ENCODE data around the gene NUDT4. TPM values are rescaled to one million over a fixed set of nuclear protein-coding genes. Genes with fewer than 3 reads are reported as not detected.
"Not testable (repeated sequence)": the region's sequence is repeated elsewhere in the genome, so short reads cannot be mapped to it uniquely, and the experiment has no call there.

The NUDT4 gene
- total and polyA plus RNA-seq, 3 donors from 2014 or later = 40.5 to 78.0 (median 42.6) TPM

- DNase-seq = no peak
- no peaks in the 10 kb centered on the region for H3K27me3 ChIP-seq
- WGBS, 2 donors = 81 to 84% methylated on average over 6 of the region's 6 CpGs
- no peaks in the 10 kb centered on the region for H3K36me3 ChIP-seq (ENCODE audit: low read depth, missing control alignments)
- no peak overlapping the region for H3K27ac ChIP-seq
- H3K4me1 ChIP-seq = no peaks in the 10 kb centered on the region
- intact Hi-C loops (cut with DNase I; ENCODE audit: low total_unique reads) = no loop called here
- H3K9me3 ChIP-seq = no peaks in the 10 kb centered on the region
- TF ChIP-seq POLR2A (IDR thresholded peaks at IDR 0.05) (no peak), CTCF (IDR thresholded peaks at IDR 0.05) (no peak)
- no peak overlapping the region for H3K4me3 ChIP-seq
Measured at GRCh38 chr12:93404961-93405849, 27.5 kb downstream of the NUDT4 start.

DNA sequence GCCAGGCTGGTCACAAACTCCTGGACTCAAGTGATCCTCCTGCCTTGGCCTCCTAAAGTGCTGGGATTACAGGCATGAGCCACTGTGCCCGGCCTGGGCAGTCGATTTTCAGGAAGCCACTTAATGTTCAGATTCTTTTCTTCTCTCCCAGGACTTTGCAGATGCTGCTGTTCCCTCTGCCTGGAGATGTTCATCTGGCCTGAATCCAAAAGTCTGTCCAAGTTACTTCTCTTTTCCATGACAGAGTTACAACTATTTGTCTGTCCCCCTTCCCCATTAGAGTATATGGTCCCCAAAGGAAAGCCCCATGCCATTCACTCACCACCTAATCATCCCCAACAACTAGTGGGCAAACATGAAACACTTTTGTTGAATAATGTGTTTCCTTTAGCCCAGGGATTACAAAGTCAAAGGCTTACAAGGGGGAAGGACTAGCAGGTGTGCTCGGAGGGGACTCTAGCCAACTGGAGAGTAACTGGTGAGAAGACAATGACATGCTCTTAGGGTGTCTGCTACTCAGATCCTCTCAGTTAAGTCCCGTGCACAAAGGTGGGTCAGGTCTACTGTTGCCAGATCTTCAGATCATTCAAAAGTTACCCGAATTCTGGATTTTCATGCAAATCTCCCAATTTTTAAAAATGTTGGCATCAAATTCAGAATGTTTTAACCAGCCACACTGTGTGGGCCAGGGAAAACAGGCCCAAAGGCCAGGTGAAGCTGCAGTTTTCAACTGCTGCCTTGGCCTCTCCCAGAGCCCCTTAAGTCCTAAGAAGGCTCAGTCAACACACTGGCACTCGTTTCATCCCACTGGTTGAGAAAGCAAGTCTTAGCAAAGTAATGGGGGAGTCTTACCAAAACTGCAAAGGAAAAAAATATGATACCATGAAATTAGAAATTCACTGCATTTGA lies 29.6 kb downstream of the NUDT4 start:
- Histone ChIP-seq H3K36me3 (ENCODE audit: low read depth, missing control alignments) (no peaks in the 10 kb centered on the region), H3K9me3 (no peaks in the 10 kb centered on the region), H3K4me1 (no peaks in the 10 kb centered on the region), H3K4me3 (no peak overlapping the region), H3K27ac (no peak overlapping the region), H3K27me3 (no peaks in the 10 kb centered on the region)
- intact Hi-C loops (cut with DNase I; ENCODE audit: low total_unique reads) = no loop called here
- DNase-seq = no peak
- 85 to 93% methylated on average over 6 of the region's 6 CpGs for WGBS, 2 donors
- TF ChIP-seq POLR2A (IDR thresholded peaks at IDR 0.05) (no peak), CTCF (IDR thresholded peaks at IDR 0.05) (no peak)

DNA sequence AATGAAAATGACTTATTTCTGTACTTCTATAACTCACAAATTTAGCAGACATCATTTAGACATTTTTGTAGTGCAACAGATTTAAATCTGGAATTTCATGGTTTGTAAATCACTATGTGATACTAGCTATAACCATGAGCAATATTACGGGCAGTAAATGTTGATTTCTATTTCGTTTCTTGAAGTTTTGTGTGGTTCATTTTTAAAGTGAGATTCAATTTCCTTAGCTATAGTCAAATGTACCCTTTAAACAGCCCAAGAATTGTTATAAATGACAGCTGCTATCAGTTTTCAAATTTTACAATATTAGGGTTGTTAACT lies 30.2 kb downstream of the NUDT4 start:
- Histone ChIP-seq H3K4me3 (no peak overlapping the region), H3K27me3 (no peaks in the 10 kb centered on the region), H3K9me3 (no peaks in the 10 kb centered on the region), H3K27ac (no peak overlapping the region), H3K36me3 (ENCODE audit: low read depth, missing control alignments) (no peaks in the 10 kb centered on the region), H3K4me1 (no peaks in the 10 kb centered on the region)
- intact Hi-C loops (cut with DNase I; ENCODE audit: low total_unique reads) = no loop called here
- no peak for DNase-seq
- 91 to 93% methylated on average over 2 of the region's 2 CpGs for WGBS, 2 donors
- TF ChIP-seq POLR2A (IDR thresholded peaks at IDR 0.05) = no peak
- TF ChIP-seq CTCF (IDR thresholded peaks at IDR 0.05) = no peak

DNA sequence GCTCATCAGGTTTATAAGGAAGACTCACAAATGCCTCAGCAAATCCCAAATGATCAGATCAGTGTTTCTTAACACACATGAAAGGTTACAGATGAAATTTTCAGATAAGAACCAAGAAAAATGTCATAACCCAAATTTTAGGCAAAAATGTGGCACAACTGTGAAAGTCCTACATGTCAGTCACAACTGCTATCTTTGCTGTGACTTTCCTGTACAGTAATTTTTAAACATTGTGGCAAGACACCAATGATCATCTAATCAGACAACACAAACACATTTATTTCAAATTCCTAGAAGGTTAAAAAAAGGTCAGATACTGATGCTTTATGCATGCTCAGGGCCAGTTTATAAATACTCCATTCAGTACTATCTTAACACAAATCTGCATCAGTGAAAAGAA lies 31.1 kb downstream of the NUDT4 start:
- Histone ChIP-seq H3K4me3 (no peak overlapping the region), H3K36me3 (ENCODE audit: low read depth, missing control alignments) (no peaks in the 10 kb centered on the region), H3K27me3 (no peaks in the 10 kb centered on the region), H3K4me1 (no peaks in the 10 kb centered on the region), H3K9me3 (no peaks in the 10 kb centered on the region), H3K27ac (no peak overlapping the region)
- intact Hi-C loops (cut with DNase I; ENCODE audit: low total_unique reads) = no loop called here
- TF ChIP-seq CTCF (IDR thresholded peaks at IDR 0.05) (no peak), POLR2A (IDR thresholded peaks at IDR 0.05) (no peak)
- no peak for DNase-seq

DNA sequence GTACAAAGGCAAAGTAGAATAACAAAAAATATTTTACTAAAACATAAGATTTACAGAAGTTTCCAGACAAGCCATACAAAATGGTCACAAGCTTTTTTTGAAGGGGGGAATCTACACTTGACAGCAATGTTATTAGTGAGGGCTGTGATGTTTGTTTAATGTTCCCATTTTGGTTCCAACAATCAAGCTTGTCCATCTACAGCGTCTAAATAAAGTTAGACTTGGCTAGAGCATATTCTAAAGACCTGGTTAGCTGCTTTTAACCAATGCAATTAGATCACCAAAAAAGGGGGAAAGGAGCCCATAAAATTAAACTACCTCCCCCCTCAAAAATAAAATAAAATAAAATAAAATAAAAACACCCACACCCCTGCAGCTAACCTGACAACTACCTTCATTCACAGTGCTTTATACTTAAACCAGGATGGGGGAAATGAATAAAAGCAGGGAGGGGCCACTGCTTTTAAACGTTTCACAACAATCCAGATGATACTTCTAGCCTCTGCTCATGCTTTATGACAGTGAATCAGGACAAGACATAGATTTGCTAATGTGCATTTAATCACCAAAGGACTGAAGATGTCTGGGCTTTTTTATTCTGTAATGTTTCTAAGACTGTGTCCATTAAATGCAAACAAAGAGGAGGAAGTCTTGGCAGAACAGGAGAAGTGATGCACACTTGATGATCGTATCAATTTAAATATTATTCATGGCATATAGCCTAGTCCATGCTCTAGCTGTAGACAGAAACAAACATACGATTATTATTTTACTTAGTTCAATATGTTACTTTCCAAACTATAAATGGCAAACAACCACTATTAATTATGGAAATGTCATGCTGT lies 31.8 kb downstream of the NUDT4 start:
- H3K4me3 ChIP-seq; H3K36me3 ChIP-seq (ENCODE audit: low read depth, missing control alignments); H3K4me1 ChIP-seq; H3K27me3 ChIP-seq; DNase-seq; H3K9me3 ChIP-seq; H3K27ac ChIP-seq: not testable (repeated sequence)
- intact Hi-C loops (cut with DNase I; ENCODE audit: low total_unique reads) = loop anchor here (10.0 kb wide), 1 partner anchor 415 kb away; no protein-coding TSS in a partner anchor
- 82 to 84% methylated on average over 4 of the region's 4 CpGs for WGBS, 2 donors

- 68 to 75% methylated on average over 6 of the region's 6 CpGs for WGBS, 2 donors
- H3K4me3 ChIP-seq; H3K27me3 ChIP-seq; DNase-seq; H3K36me3 ChIP-seq (ENCODE audit: low read depth, missing control alignments); H3K27ac ChIP-seq; H3K9me3 ChIP-seq: not testable (repeated sequence)
- intact Hi-C loops (cut with DNase I; ENCODE audit: low total_unique reads) = loop anchor here (10.0 kb wide), 1 partner anchor 416 kb away; no protein-coding TSS in a partner anchor
- H3K4me1 ChIP-seq = peaks cover 13% of the 10 kb centered on the region
Measured at GRCh38 chr12:93411060-93411459, 33.3 kb downstream of the NUDT4 start.

- H3K27ac ChIP-seq = not testable (repeated sequence)
- intact Hi-C loops (cut with DNase I; ENCODE audit: low total_unique reads) = loop anchor here (10.0 kb wide), 1 partner anchor 418 kb away; no protein-coding TSS in a partner anchor
Measured at GRCh38 chr12:93412396-93412795, 34.7 kb downstream of the NUDT4 start.

More at GRCh38 chr12:93412396-93412795, 34.7 kb downstream of the NUDT4 start:
- not testable (repeated sequence) for H3K9me3 ChIP-seq; DNase-seq; H3K36me3 ChIP-seq (ENCODE audit: low read depth, missing control alignments); H3K27me3 ChIP-seq; H3K4me3 ChIP-seq
- WGBS, 2 donors = 91 to 99% methylated on average over 8 of the region's 8 CpGs
- H3K4me1 ChIP-seq = peaks cover 16% of the 10 kb centered on the region

All from testis (tissue), 3 donors.